ENCODE measurements around the gene TMEM147.

- TF ChIP-seq EZH2 (IDR thresholded peaks at IDR 0.05; ENCODE audit: insufficient read depth, poor library complexity, severe bottlenecking) (no peak), EZH2phosphoT487 (IDR thresholded peaks at IDR 0.05; ENCODE audit: insufficient read depth, low read depth) (no peak)
These were observed 23.9 kb downstream of the TMEM147 start for GRCh38 chr19:35569281-35569781.
